ENCODE results near the gene PRKAR2B.

The PRKAR2B gene

GRCh38 chr7:107166736-107167426 lies 122.4 kb downstream of the PRKAR2B start:
- no peak for FAIRE-seq

- peak; percentile 91 for FAIRE-seq
These were observed 123.2 kb downstream of the PRKAR2B start for GRCh38 chr7:107167483-107168232.

- peak; percentile 97 for FAIRE-seq
These were observed 124.0 kb downstream of the PRKAR2B start, which contains the start of gene HBP1 for GRCh38 chr7:107168233-107169119. Gene HBP1, plus strand, starts transcription at chr7:107169003. Its CDS starts 10,891 bp downstream, at chr7:107179894.

- FAIRE-seq: peak; percentile 65
These were observed 124.9 kb downstream of the PRKAR2B start for GRCh38 chr7:107169120-107170050.

- FAIRE-seq: no peak
These were observed 125.8 kb downstream of the PRKAR2B start for GRCh38 chr7:107170051-107170915.

GRCh38 chr7:107171496-107171895 lies 127.0 kb downstream of the PRKAR2B start:
- FAIRE-seq: no peak

GRCh38 chr7:107172276-107173032 lies 127.9 kb downstream of the PRKAR2B start:
- no peak for FAIRE-seq

GRCh38 chr7:107173191-107173590 lies 128.7 kb downstream of the PRKAR2B start:
- FAIRE-seq: no peak

- FAIRE-seq: no peak
These were observed 129.3 kb downstream of the PRKAR2B start for GRCh38 chr7:107173691-107174406.

GRCh38 chr7:107179326-107180164 lies 135.0 kb downstream of the PRKAR2B start:
- no peak for FAIRE-seq

GRCh38 chr7:107180378-107180777 lies 135.9 kb downstream of the PRKAR2B start:
- FAIRE-seq: no peak

GRCh38 chr7:107181172-107181571 lies 136.7 kb downstream of the PRKAR2B start:
- FAIRE-seq: no peak

- FAIRE-seq: no peak
These were observed 141.2 kb downstream of the PRKAR2B start for GRCh38 chr7:107185716-107186115.

- FAIRE-seq: no peak
These were observed 141.7 kb downstream of the PRKAR2B start for GRCh38 chr7:107186240-107186639.

- FAIRE-seq: no peak
These were observed 143.3 kb downstream of the PRKAR2B start for GRCh38 chr7:107187774-107188173.

GRCh38 chr7:107190090-107190489 lies 145.6 kb downstream of the PRKAR2B start:
- FAIRE-seq: no peak

- no peak for FAIRE-seq
These were observed 149.5 kb downstream of the PRKAR2B start for GRCh38 chr7:107194052-107194451.

GRCh38 chr7:107196834-107197610 lies 152.5 kb downstream of the PRKAR2B start:
- no peak for FAIRE-seq

Data from TTC549 (cell line).